ENCODE measurements around the gene POT1.

POT1 gene

GRCh38 chr7:124912972-124913371 lies 16.7 kb downstream of the POT1 start:
- no peak for DNase-seq (ENCODE audit: low read depth in 1 of 2, low spot score in 1 of 2)

DNA sequence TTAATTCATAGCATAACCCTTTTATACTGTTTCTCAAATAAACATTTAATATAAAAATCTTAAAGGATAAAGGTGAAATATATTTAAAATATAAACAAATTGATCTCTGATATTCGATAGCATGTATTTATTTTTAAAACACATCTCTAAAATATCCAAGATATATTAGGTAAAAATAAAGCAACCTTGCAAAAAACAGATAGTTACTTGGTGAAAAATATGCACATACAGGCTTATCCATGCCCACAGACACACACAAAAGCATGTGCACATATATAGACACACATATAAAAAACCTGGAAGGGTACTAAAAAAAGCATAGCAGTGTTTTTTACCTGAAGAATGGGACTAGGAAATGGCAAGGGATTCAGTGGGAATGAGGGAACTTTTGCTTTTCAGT lies 19.8 kb downstream of the POT1 start:
- no peak for DNase-seq (ENCODE audit: low read depth in 1 of 2, low spot score in 1 of 2)

DNA sequence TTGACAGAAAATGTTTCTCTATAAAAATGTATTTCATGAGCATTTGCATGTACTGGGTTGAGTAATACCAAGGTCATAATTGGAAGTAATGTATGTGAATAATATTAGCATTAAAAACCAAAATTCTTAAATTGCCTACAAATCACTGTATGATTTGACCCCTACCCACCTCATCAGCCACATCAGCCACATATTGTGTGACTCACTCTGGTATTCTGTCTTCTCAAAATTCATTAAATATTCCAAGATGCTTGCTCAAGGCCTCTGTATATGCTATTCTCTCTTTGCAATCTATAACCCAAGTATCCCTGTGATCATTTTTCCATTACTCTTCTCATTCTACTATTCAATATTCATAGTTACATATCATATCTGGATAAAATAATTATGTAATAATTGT lies 21.4 kb downstream of the POT1 start:
- no peak for DNase-seq (ENCODE audit: low read depth in 1 of 2, low spot score in 1 of 2)

GRCh38 chr7:124907490-124907889 lies 22.1 kb downstream of the POT1 start:
- no peak for DNase-seq (ENCODE audit: low read depth in 1 of 2, low spot score in 1 of 2)

DNA sequence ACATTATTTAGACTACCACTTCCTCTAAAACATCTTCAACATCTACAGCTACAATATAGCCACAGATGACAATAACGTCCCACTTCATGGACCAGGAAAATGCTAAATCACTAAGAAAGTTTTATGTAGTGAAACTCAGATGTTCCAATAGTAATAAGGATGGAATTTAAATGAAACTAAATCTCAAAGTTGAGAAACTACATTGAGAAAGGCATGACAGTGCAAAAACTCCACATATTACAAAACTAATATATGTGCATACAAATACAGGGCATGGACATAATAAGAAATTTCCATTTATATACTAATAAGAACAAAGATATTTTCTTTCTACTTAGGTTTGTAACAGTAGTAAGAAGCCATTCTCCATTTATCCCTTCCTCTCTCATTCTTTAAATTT lies 31.1 kb downstream of the POT1 start:
- DNase-seq (ENCODE audit: low read depth in 1 of 2, low spot score in 1 of 2) = no peak

- no peak for DNase-seq (ENCODE audit: low read depth in 1 of 2, low spot score in 1 of 2)
Measured at GRCh38 chr7:124896001-124896400, 33.6 kb downstream of the POT1 start.

GRCh38 chr7:124893140-124893827 lies 36.3 kb downstream of the POT1 start:
- no peak for DNase-seq (ENCODE audit: low read depth in 1 of 2, low spot score in 1 of 2)

DNA sequence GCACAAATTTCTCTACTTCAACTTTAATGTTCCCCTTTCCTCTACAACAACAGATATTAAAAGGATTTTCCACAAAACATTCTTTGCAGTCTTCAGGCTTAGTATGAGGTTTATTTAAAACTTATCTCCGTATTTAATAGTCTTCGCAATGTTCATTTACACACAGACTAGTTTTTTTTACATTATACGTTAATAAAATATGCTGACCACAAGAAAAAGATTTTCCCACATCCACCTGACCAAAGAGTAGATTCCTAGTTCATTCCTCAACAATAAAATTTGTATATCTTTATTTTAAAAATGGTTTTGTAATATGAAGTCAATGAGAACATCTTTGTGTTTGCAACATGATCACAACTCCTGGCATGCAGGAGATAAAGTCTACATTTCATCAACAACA lies 42.4 kb downstream of the POT1 start:
- DNase-seq (ENCODE audit: low read depth in 1 of 2, low spot score in 1 of 2) = no peak

DNA sequence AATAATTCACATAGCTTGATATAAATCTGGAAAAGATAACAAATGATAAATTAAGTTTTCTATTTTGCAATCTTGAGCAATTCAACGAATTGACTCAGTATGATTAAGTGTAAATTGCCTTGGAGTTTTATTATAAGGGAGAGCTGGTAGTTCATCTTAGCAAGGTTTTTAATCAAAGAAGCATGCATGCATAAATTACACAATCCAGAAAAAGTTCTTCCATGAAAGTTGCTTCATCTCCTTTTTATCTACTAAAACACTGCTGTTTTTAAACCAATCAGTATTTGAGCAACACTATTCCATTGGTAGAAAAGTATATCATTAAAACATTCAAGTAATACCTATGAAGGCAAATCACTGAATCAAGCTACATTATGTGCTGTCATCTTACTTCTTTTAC lies 47.6 kb downstream of the POT1 start:
- no peak for DNase-seq (ENCODE audit: low read depth in 1 of 2, low spot score in 1 of 2)

- no peak for DNase-seq (ENCODE audit: low read depth in 1 of 2, low spot score in 1 of 2)
Measured at GRCh38 chr7:124879771-124880170, 49.9 kb downstream of the POT1 start.

- no peak for DNase-seq (ENCODE audit: low read depth in 1 of 2, low spot score in 1 of 2)
Measured at GRCh38 chr7:124879103-124879502, 50.5 kb downstream of the POT1 start.

GRCh38 chr7:124874644-124875163 lies 54.9 kb downstream of the POT1 start:
- no peak for DNase-seq (ENCODE audit: low read depth in 1 of 2, low spot score in 1 of 2)

DNA sequence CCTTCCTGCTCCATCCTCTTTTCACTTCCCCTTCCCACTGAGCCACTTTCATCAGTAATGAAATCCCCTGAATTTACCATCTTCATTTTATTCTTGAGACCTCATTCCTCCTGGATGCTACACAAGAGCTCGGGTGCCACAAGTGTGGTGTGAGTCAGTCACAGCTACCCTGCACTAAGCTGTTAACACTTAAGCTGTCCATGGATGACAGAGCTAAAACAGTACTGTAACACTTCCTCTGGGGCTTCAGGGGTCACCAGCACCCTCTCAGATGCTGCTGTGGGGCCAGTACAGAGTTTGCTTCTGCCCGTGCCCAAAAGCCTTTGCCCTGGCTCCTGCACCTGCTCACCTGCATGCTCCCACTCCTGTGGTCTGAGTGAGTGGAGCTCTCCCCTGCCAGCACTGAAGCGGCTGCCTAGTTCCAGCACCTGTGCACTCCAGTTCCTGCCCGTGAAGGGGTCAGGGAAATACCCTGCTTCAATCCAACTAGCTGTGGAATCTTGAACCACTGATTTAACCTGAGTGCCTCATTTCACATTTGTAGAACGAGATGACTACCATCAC lies 71.9 kb downstream of the POT1 start:
- DNase-seq (ENCODE audit: low read depth in 1 of 2, low spot score in 1 of 2) = no peak

GRCh38 chr7:124856299-124856888 lies 73.2 kb downstream of the POT1 start:
- no peak for DNase-seq (ENCODE audit: low read depth in 1 of 2, low spot score in 1 of 2)

DNA sequence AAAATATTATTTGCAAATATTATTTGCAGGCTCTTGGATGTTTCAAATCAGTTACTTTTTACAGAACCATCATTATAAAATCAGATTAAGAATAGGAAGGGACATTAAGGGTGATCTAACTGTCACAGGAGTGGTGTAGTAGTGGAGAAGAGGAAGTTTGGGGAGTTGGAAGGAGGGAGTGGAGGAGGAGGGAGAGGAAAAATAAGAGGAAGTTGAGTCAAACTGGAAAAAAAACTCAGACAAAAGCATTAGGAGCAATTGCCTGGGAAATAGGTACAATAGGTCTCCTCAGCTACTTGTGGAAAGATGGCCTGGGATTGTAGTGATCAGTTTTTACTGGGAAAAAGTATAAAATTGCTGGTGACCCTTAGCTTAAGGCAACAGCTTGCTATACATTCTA lies 86.3 kb downstream of the POT1 start:
- no peak for DNase-seq (ENCODE audit: low read depth in 1 of 2, low spot score in 1 of 2)

DNA sequence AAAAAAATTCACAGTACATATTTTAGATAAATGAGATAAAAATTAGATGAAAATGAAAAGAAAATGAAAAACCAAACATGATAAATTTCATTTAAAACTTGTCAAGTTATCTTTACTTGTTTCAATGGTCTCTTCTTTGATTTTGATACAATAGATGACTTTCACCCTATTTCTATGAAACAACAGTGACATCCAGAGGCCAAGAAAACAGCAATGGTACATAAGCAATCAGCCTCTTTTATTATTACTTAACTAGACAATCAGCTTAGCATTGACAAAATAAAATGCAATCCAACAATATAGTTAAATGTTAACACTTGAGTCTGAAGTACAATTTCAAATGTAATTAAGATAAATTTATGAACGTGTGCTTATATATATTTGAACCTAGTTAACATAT lies 89.2 kb downstream of the POT1 start:
- no peak for DNase-seq (ENCODE audit: low read depth in 1 of 2, low spot score in 1 of 2)

DNA sequence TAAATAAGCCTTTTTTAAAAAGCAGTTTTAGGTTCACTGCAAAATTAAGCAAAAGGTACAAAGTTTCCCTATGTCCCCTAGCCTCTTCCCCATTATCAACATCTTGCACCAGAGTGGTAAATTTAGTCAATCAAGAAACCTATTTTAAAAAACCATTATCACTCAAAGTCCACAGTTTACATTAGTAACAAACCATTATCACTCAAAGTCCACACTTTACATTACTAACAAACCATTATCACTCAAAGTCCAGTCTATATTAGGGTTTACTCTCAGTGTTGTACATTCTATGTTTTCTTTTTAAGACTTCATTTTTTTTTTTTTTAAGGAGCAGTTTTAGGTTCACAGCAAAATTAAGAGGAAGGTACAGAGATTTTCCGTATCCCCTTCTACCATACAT lies 89.9 kb downstream of the POT1 start:
- no peak for DNase-seq (ENCODE audit: low read depth in 1 of 2, low spot score in 1 of 2)

DNA sequence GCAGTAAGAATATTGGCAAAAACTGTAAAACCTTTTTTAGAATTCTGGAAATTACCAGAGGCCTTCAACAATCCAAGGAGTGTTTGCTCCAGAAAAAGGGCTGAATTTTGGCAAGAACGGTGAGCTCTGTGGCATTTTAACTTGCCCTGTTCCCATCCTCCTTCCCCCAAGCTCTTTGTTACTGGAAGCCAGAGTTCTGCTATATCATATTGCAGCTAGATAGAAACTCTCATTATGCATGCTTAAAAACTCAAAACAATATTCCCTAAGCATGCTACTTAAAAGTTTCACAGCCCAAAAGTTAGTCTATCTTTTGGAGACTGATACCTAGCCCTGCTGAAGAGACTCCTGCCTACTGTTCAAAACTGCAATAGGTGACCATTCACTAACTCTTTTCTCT lies 93.5 kb downstream of the POT1 start:
- no peak for DNase-seq (ENCODE audit: low read depth in 1 of 2, low spot score in 1 of 2)

- no peak for DNase-seq (ENCODE audit: low read depth in 1 of 2, low spot score in 1 of 2)
Measured at GRCh38 chr7:124818807-124819206, 110.8 kb downstream of the POT1 start.

- no peak for DNase-seq (ENCODE audit: low read depth in 1 of 2, low spot score in 1 of 2)
Measured at GRCh38 chr7:124813994-124814798, 115.4 kb downstream of the POT1 start.

- no peak for DNase-seq (ENCODE audit: low read depth in 1 of 2, low spot score in 1 of 2)
Measured at GRCh38 chr7:124812764-124813163, 116.9 kb downstream of the POT1 start.

- DNase-seq (ENCODE audit: low read depth in 1 of 2, low spot score in 1 of 2) = no peak
Measured at GRCh38 chr7:124811341-124811740, 118.3 kb downstream of the POT1 start.
